Lung (tissue), 12 donors: ENCODE data around the gene TMEM169. TPM values are rescaled to one million over a fixed set of nuclear protein-coding genes. Genes with fewer than 3 reads are reported as not detected.

Source experiments
- ATAC-seq: fragments of 200-7000 bp; cut with Tn5 transposase; one replicate; pipeline ENCODE4 v1.9.1; 2020; ENCODE audit warnings: moderate number of reproducible peaks; ENCODE audit not compliant: insufficient read depth, low FRiP score
- DNase-seq, 3 donors: peaks; one replicate each; pipeline ENCODE4 v3.0.0-alpha.2; 2013 to 2017
- H3K27ac ChIP-seq, 2 donors: one replicate each; pipeline ENCODE4 v1.5.1; 2013; ENCODE audit warnings: mild to moderate bottlenecking in 2 of 2, moderate library complexity in 2 of 2, control low read depth in 1 of 2, inconsistent platforms in 1 of 2, low read depth in 1 of 2, low read length in 1 of 2
- H3K27me3 ChIP-seq, 3 donors: one replicate each; pipeline ENCODE4 v1.5.1; 2013; ENCODE audit warnings: low read length in 2 of 3; ENCODE audit not compliant: control insufficient read depth in 3 of 3, insufficient read depth in 3 of 3
- H3K36me3 ChIP-seq, 4 donors: one replicate each; pipeline ENCODE4 v1.5.1; 2013; ENCODE audit warnings: low read length in 4 of 4, mild to moderate bottlenecking in 1 of 4, moderate library complexity in 1 of 4; ENCODE audit not compliant: control insufficient read depth in 4 of 4, insufficient read depth in 4 of 4
- H3K4me1 ChIP-seq, 5 donors: one replicate each; pipeline ENCODE4 v1.5.1; 2013; ENCODE audit warnings: low read length in 5 of 5, mild to moderate bottlenecking in 2 of 5, moderate library complexity in 1 of 5; ENCODE audit not compliant: control insufficient read depth in 5 of 5, insufficient read depth in 5 of 5
- H3K4me3 ChIP-seq: one replicate; pipeline ENCODE4 v1.5.1; 2013; ENCODE audit warnings: mild to moderate bottlenecking, control low read depth, moderate library complexity
- H3K9ac ChIP-seq, 2 donors: one replicate each; pipeline ENCODE4 v1.5.1; 2013; ENCODE audit warnings: low read length in 2 of 2, control low read depth in 1 of 2; ENCODE audit not compliant: insufficient read depth in 1 of 2
- H3K9me3 ChIP-seq, 4 donors: one replicate each; pipeline ENCODE4 v1.5.1; 2013; ENCODE audit warnings: low read length in 3 of 4, mild to moderate bottlenecking in 1 of 4, moderate library complexity in 1 of 4; ENCODE audit not compliant: control insufficient read depth in 4 of 4, insufficient read depth in 3 of 4
- WGBS, 2 donors: extraction: QIAGEN DNeasy Blood & Tissue Kit; methylation state at CpG; one replicate each; pipeline ENCODE4 v1.1.7; 2013; 5-methylcytosine and 5-hydroxymethylcytosine counted together
- polyA plus RNA-seq, 2 donors: library from polyadenylated mRNA; stranded (reverse); fragments of 200-250 nt; gene quantifications; one replicate each; pipeline ENCODE4 v1.2.1, GENCODE V29; 2013
- total RNA-seq, 2 donors: library from RNA; depleted of rRNA in 1 of 2; stranded (reverse); fragments of >200 nt in 1 of 2; gene quantifications; one replicate each; pipeline ENCODE4 v1.2.1, GENCODE V29; 2014 to 2021
- TF ChIP-seq, protein P1 (sequence below): IDR thresholded peaks from 2 replicates; pipeline ENCODE4 v1.5.1; 2012; ENCODE audit warnings: mild to moderate bottlenecking; ENCODE audit errors: control extremely low read depth, extremely low read depth
- donor health status: control.
- donor health status: control.
- donor health status: Bipolar disorder and iron deficiency.
- donor health status: healthy.
- donor health status: DM: yes; HTN: yes; CAD: no.

The TMEM169 gene
- total and polyA plus RNA-seq, 4 donors = 0.14 to 0.67 (median 0.62) TPM

DNA sequence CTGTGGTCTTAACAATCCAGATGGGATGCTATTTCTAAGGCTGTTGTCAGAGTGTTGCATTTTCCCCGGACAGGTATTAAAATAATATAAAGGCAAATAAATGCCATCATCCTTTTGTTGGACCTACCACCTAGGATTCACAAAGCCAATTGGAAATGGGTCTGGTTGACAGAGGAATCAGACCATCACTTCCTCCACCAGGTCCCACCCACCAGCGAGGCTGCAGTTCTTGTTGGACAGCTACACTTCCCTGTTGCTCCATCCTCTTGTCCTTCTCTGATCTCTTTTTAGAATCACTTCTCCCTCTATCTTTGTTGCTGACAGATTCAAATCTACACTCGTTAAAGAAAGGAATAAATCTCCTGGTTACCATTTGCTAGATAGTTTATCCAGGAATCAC, 1.1 kb downstream of the TMEM169 start:
- H3K4me3 ChIP-seq = no peak overlapping the region

DNA sequence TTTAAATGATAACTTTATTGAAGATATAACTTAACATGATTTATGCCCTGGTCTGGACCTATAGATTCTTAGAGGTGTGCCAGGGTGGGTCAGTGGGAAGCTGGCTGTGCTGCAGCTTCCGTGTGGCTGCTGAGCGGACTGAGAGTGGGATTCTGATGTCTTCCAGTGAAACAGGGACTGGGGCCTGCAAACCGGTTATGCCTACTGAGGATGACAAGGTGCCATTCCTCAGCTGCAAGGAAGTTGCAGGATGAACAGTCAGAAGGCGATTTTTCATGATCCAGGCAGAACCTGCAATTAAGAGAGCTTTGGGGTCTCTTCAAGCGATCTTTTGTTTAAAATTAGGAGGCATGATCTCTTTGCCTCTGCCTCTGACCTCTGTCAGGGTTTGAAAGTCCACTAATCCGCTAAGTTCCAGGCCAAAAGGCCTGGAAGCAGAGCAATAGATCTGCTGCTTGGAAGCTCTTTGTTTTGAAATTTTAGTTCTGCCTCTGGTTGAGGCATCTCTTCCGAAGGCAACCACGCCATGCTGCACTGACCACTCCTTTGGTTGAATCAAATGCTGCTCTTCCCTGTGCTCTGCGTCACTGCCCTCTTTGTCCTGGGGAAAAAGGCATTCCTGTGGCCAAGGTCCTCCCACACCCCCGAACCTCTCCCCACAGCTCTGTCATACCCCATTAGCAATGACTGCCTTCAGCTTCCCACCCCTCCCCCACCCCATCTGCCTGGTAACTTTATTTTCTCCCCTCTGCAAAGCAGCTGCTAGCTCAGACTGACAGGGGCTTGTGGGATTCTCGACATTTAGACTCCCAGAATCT, 2.0 kb downstream of the TMEM169 start:
- DNase-seq = no peak
- 91 to 94% methylated on average over 11 of the region's 11 CpGs for WGBS, 2 donors
- peaks cover 0 to 3% (median 3%) of the 10 kb centered on the region in 3 donors for H3K27me3 ChIP-seq
- H3K27ac ChIP-seq = no peak overlapping the region
- no peaks in the 10 kb centered on the region for H3K36me3 ChIP-seq
- no peaks in the 10 kb centered on the region for H3K9me3 ChIP-seq
- no peak for ATAC-seq
- peaks cover 0 to 14% (median 0%) of the 10 kb centered on the region in 5 donors for H3K4me1 ChIP-seq
- no peak overlapping the region for H3K9ac ChIP-seq
- H3K4me3 ChIP-seq = no peak overlapping the region
- TF ChIP-seq, protein P1, sequence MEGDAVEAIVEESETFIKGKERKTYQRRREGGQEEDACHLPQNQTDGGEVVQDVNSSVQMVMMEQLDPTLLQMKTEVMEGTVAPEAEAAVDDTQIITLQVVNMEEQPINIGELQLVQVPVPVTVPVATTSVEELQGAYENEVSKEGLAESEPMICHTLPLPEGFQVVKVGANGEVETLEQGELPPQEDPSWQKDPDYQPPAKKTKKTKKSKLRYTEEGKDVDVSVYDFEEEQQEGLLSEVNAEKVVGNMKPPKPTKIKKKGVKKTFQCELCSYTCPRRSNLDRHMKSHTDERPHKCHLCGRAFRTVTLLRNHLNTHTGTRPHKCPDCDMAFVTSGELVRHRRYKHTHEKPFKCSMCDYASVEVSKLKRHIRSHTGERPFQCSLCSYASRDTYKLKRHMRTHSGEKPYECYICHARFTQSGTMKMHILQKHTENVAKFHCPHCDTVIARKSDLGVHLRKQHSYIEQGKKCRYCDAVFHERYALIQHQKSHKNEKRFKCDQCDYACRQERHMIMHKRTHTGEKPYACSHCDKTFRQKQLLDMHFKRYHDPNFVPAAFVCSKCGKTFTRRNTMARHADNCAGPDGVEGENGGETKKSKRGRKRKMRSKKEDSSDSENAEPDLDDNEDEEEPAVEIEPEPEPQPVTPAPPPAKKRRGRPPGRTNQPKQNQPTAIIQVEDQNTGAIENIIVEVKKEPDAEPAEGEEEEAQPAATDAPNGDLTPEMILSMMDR = no peak

More for the DNA sequence above, 1.1 kb downstream of the TMEM169 start:
- 57 to 69% methylated on average over 3 of the region's 3 CpGs for WGBS, 2 donors
- H3K36me3 ChIP-seq = no peaks in the 10 kb centered on the region
- DNase-seq = no peak
- H3K9me3 ChIP-seq = no peaks in the 10 kb centered on the region
- TF ChIP-seq, protein P1 = no peak
- H3K9ac ChIP-seq = no peak overlapping the region
- no peak for ATAC-seq
- no peak overlapping the region for H3K27ac ChIP-seq
- H3K4me1 ChIP-seq = peaks cover 0 to 14% (median 0%) of the 10 kb centered on the region in 5 donors
- peaks cover 0 to 3% (median 3%) of the 10 kb centered on the region in 3 donors for H3K27me3 ChIP-seq

- no peak for DNase-seq
- no peak overlapping the region for H3K27ac ChIP-seq
- H3K27me3 ChIP-seq = peaks cover 0 to 3% (median 3%) of the 10 kb centered on the region in 3 donors
- WGBS, 2 donors = 52 to 55% methylated on average over 3 of the region's 3 CpGs
- no peak overlapping the region for H3K4me3 ChIP-seq
- TF ChIP-seq, protein P1 = no peak
- peaks cover 0 to 14% (median 0%) of the 10 kb centered on the region in 5 donors for H3K4me1 ChIP-seq
- no peak overlapping the region for H3K9ac ChIP-seq
- no peaks in the 10 kb centered on the region for H3K36me3 ChIP-seq
- ATAC-seq = no peak
- no peaks in the 10 kb centered on the region for H3K9me3 ChIP-seq
Observed at GRCh38 chr2:216084547-216084946, 2.8 kb downstream of the TMEM169 start.
